Activated CD8-positive, alpha-beta memory T cell treated with anti-CD3 and anti-CD28 coated beads for 48 hours (primary cell): ENCODE data around the gene HIF1A.
"Not testable (repeated sequence)": the region's sequence is repeated elsewhere in the genome, so short reads cannot be mapped to it uniquely, and the experiment has no call there.

Experiments used
- DNase-seq, 3 experiments: peaks; one replicate each; pipeline ENCODE4 v3.0.0-alpha.2; 2020; ENCODE audit warnings: low read depth in 2 of 3, low spot score in 2 of 3

HIF1A gene

GRCh38 chr14:61744238-61744637 is 48.9 kb downstream of the HIF1A start:
- DNase-seq = no peak

GRCh38 chr14:61746346-61746745 is 51.0 kb downstream of the HIF1A start:
- not testable (repeated sequence) for DNase-seq

- DNase-seq = no peak
Observed at GRCh38 chr14:61746881-61747280, 51.6 kb downstream of the HIF1A start.

DNA sequence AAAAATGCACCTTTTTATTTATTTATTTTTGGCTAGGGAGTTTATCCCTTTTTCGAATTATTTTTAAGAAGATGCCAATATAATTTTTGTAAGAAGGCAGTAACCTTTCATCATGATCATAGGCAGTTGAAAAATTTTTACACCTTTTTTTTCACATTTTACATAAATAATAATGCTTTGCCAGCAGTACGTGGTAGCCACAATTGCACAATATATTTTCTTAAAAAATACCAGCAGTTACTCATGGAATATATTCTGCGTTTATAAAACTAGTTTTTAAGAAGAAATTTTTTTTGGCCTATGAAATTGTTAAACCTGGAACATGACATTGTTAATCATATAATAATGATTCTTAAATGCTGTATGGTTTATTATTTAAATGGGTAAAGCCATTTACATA is 52.0 kb downstream of the HIF1A start:
- no peak for DNase-seq

DNA sequence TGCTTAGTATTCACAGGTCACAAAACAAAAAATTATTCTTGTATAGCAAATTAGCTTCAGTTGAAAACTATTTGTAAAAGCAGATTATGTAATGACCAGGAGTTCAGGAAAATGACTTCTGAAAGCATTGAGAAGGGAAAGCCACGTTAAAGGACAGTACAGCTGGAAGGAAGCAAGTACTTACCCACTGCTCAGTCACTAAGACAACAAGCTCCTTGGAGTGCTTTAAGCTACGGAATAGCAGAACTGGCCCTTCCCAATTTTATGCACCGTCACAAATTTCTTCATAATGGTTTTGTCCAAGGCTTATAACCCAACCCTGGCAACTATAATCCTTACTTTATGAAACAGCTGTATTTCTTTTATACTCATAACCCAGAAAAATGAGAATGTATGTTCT is 54.0 kb downstream of the HIF1A start:
- DNase-seq = no peak

- no peak for DNase-seq
Observed at GRCh38 chr14:61749867-61750266, 54.6 kb downstream of the HIF1A start.

- peak; percentile 65 for DNase-seq
Observed at GRCh38 chr14:61750708-61751474, 55.6 kb downstream of the HIF1A start.

GRCh38 chr14:61751475-61751989 is 56.2 kb downstream of the HIF1A start:
- DNase-seq = no peak

DNA sequence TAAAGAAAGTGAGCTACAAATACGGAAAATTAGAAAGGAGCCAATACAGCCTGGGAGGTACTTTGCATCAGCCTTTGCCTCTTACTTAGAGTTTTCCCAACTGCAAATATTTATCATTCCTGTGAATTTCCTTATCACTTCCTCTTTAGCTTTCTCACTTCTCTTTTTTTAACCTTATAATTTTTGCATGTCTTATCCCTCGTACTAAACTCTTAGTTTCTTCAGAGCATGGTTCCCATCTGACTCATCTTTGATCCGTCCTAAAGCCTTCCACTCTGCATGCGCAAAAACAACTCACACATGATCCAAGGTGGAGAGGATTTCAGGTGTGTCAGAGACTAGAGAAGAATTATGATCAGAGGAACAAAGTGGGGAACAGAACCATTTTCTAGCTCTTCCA is 57.3 kb downstream of the HIF1A start:
- DNase-seq = no peak

DNA sequence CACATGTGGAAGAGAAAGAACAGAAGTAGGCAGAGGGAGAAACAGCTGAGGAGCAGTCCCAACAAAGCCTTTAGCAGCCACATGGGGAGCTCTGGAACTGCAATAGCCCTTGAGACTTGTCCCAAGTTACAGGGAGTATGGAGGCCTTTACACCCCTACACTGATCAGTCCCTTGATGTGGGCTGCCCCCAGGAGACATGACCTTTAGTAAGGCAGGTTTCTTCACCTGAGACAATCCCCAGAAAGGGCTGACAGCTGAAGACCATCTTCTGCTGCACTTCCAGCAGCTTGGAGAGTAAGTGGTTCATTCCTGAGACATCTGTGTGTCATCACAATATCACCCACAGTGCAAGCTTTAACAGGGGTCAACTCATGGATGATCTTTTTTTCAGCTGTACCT is 58.3 kb downstream of the HIF1A start:
- DNase-seq = no peak

- DNase-seq = no peak
Observed at GRCh38 chr14:61754627-61755381, 59.5 kb downstream of the HIF1A start.

DNA sequence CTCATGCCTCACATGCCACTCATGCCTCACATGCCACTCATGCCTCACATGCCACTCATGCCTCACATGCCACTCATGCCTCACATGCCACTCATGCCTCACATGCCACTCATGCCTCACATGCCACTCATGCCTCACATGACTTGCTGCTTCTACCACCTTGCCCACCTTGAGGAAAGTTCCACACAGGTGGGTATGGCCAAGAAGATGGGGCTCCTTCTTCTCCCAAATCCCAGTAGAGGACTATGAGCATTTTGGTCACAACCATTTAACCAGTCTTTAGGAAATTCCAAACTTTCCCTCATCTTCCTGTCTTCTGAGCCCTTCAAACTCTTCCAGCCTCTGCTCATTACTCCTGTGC is 60.0 kb downstream of the HIF1A start:
- not testable (repeated sequence) for DNase-seq

- no peak for DNase-seq
Observed at GRCh38 chr14:61756135-61756534, 60.8 kb downstream of the HIF1A start.

GRCh38 chr14:61759878-61760277 is 64.6 kb downstream of the HIF1A start:
- no peak for DNase-seq

- no peak for DNase-seq
Observed at GRCh38 chr14:61761557-61761956, 66.2 kb downstream of the HIF1A start.

DNA sequence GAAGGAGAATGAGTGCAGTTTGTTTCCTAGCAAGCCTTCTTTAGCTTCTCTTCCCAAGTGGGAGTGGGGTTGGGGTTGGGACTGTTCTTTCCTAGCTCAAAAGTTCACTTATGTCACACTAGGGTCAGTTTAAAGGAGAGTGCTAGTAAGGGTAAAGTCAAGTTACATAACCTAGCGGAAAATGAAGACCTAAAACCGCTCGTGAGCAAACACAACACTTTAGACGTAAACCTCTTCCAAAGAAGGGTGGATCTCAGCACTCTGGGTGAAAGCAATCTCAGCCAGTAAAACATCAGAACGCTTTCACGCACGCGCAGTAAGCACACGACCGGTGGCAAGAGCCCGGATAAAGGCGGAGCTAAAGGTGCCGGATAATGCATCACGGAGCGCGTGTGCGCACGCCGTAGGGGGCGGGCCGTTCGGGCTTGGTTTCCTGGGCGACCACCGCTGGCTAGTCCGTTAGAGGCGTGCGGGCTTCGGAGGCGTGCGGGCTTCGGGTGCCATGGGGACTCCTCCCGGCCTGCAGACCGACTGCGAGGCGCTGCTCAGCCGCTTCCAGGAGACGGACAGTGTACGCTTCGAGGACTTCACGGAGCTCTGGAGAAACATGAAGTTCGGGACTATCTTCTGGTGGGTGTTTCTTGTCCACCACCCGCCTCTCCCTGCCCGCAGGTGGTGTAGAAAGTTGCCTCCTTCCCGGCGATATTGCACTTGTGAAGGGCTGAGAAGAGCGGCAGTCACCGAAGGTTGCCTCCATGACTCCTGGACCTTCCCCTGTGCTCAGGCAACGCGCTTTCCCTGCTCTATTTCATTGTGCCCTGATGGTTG is 66.9 kb downstream of the HIF1A start, which contains the start of gene SNAPC1:
TSS of gene SNAPC1 (plus strand) at position 462 of the 828 bp plus-strand sequence. CDS start at position 503, 41 bp downstream.
- DNase-seq = peak; percentile 88 to 94 (median 89)

GRCh38 chr14:61764342-61765122 is 69.2 kb downstream of the HIF1A start:
- no peak for DNase-seq

DNA sequence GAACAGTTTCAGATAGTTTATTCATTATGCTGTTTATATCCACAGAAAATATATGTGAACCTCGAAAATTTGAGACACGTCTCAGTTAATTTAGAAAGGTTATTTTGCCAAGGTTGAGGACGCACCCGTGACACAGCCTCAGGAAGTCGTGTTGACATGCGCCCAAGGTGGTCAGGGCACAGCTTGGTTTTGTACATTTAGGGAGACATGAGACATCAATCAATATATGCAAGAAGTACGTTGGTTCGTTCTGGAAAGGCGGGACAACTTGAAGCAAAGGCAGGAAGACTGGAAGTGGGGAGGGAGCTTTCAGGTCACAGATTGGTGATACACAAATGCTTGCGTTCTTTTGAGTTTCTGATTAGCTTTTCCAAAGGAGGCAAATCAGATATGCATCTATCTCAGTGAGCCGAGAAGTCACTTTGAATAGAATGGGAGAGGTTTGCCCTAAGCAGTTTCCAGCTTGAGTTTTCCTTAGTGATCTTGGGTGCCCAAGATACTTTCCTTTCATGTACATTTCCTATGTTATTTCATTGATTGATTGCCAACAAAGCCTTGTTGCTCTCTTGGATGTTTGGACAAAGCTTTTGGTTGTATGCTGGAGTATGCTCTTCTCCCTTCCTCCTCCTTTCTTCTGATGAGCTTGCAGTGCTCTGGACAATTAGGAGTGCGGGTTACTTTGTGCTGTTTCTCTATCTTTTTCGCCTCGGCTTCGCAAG is 70.1 kb downstream of the HIF1A start:
- DNase-seq = no peak

- DNase-seq = no peak
Observed at GRCh38 chr14:61766151-61766550, 70.8 kb downstream of the HIF1A start.

DNA sequence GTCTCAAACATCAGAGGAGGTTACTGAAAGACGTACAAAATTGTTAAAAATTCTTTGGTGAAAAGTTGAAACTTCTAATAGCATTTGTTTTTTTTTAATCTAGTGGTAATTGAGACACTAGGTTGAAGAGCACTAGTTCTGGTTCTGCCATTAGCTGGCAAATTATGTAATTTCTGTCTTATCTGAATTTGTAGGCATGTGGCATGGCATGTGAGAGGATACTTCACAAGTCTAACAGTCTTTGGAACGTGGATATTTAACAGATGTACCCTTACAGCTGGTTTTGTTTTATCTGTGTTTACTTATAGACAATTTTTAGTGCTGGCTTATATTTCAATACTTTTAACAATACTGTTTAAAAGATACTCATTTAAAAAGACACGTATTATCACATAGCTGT is 72.9 kb downstream of the HIF1A start:
- DNase-seq = no peak
